GM21723 (cell line): ENCODE data around the gene PPP1R3C.

Experiments used
- ATAC-seq: cut with Tn5 transposase; IDR thresholded peaks from one replicate; pipeline ENCODE4 v1.9.1; 2021; ENCODE audit warnings: mild to moderate bottlenecking, moderate library complexity; ENCODE audit not compliant: unreplicated experiment

PPP1R3C gene

GRCh38 chr10:91602449-91602848, 30.4 kb downstream of the PPP1R3C start:
- ATAC-seq = no peak

- ATAC-seq = no peak
These were observed 31.7 kb downstream of the PPP1R3C start for GRCh38 chr10:91601212-91601611.

DNA sequence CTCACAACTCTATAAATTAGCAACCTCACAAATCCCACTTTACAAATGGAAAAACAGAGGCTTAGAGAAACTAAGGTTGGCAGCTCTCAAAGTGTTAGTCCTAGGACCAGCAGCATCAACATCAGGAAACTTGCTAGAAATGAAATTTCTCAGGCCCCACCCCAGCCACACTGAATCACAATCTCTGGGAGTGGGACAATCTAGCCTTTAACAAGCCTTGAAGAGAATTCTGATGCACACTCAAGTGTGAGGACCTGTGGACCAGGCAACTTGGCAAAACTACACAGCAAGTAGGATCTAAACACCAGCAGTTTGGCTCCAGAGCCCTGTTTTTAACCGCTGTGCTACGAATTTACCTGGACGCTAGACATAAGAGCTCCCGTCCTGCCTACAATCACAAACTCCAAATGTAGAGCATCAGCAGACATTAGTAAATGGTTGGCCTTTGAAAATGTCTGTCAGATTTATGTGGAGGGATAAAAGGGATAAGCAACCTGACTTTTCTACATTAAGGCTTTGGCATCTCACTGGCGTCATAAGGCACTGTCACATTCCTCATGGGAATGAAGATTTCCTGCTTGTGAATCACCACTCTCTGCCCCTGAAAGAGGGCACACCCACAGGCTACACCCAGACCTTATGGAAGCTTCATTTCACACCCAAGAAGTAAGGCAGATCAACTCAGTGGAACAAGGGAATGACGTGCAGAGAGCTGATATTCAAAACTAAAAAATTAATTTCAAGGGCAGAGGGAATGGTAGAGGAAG, 34.5 kb downstream of the PPP1R3C start:
- no peak for ATAC-seq

GRCh38 chr10:91597197-91597881, 35.5 kb downstream of the PPP1R3C start:
- no peak for ATAC-seq

- no peak for ATAC-seq
These were observed 36.1 kb downstream of the PPP1R3C start for GRCh38 chr10:91596825-91597196.

GRCh38 chr10:91593834-91594233, 39.0 kb downstream of the PPP1R3C start:
- no peak for ATAC-seq

DNA sequence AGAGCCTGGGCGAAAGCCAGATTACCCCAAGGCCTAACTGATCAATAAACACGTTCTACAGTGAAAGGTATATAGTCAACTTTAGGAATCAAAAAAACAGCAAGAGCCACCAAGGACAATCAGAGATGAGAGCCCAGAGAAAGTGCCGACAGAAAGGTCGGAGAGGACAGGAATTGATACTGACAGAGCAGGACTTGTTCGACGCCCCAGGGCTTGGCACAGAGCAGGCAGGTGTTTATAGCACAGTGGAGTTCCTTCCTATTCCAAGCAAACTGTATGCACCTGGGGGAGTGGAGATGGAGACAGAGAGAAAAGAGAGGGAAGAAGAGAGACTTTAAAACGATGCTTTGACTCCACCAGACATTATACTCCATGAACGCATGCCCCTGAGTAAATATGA, 39.5 kb downstream of the PPP1R3C start:
- no peak for ATAC-seq

- ATAC-seq = no peak
These were observed 40.5 kb downstream of the PPP1R3C start for GRCh38 chr10:91592266-91592975.

DNA sequence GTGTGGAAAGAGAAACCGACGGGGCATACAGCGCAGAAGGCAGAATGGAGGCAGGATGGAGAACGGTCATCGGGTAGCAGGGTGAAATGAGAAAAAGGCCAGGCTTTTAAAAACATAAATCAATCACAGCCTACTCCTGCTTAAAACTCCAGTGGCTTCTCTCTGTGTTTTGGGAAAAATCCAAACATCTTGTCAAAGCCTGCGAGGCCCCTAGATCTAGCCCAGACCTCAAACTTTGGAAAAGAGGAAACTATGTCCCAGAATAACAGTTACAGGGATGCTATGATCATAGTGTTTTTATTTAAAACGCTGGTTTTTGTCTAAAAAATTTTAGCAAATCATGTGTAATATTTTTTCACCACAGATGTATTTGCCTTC, 41.1 kb downstream of the PPP1R3C start:
- no peak for ATAC-seq

- ATAC-seq = no peak
These were observed 41.7 kb downstream of the PPP1R3C start for GRCh38 chr10:91590904-91591796.

DNA sequence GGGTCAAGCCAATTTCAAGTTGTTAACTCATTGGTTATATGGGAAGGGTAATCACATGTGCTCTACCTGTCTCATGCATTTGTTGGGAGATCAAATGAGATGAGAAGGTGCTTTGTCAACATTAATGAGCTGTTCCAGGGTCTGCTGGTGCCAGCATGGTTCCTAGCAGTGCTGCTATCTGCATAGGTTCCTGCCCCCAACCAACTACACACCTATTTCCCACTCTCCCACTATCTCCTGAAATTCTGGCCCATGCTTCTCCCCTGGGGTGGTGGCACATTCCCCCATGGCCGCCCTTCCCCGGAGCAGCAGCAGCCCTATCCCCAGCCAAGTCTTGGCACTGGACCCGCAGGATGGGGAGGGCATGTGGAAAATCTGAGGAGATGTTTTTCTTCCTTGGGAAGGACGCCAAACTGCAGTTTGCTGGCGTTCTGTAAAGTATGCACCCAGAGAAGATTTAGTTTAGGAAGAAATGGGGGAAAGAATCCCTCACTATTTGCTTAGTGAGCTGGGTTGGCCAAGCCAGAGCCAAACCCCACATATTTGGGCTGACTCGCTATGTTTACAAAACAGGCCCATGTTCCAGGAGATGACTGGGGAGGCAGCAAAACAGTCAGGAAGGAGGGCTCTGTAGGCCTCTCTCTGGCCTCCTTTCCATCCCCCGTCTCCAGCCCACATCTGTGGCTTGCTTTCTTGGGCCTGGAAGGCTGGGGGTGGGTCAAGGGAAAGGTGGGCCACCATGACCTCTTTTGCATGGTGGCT, 42.5 kb downstream of the PPP1R3C start:
- ATAC-seq = no peak

DNA sequence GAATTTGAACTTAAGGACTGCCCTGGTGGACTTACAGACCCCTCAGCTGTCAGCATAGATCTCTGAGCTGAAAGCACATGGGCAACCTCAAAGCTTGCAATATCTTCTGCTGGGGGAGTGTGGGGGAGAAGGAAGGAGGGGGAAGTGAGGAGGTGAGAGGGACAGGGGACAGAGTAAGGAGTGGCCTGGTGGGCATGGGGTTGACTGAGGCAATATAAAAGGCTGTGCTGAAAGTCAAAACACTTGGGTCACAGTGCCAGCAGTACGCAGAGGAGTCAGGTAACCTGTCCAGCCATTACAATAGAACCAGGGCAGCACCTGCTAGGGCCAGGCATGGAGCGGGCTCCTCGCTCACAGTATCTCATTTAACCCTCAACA, 43.2 kb downstream of the PPP1R3C start:
- no peak for ATAC-seq

DNA sequence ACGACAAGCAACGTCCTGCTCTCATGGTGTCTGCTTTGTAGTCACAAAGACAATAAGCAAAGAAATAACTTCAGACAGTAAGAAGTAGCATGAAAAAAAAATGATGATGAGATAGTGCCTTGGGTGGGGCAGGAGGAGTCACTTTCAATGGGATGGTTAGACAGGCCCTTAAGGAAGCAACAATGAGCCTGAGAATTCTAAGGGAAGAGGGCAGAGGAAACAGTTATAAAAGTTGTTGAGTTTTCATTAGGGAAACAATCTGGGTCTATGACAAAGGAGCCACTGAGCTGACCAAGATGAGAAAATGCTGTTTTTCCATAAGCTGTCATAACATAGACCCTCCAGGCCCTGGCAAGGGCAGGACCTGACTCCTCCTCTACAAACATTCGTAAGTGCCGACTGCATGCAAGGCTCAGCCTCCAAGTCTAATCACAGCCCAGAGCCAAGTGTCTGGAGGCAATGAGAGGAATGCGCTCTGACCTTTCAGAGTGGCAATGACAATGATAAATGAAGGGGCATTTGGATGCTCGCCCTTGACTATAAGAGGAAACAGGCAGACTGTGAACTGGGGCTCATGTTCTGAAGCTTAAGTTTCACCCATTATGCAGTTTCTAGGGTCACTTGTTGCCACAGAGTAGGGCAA, 43.7 kb downstream of the PPP1R3C start:
- no peak for ATAC-seq

DNA sequence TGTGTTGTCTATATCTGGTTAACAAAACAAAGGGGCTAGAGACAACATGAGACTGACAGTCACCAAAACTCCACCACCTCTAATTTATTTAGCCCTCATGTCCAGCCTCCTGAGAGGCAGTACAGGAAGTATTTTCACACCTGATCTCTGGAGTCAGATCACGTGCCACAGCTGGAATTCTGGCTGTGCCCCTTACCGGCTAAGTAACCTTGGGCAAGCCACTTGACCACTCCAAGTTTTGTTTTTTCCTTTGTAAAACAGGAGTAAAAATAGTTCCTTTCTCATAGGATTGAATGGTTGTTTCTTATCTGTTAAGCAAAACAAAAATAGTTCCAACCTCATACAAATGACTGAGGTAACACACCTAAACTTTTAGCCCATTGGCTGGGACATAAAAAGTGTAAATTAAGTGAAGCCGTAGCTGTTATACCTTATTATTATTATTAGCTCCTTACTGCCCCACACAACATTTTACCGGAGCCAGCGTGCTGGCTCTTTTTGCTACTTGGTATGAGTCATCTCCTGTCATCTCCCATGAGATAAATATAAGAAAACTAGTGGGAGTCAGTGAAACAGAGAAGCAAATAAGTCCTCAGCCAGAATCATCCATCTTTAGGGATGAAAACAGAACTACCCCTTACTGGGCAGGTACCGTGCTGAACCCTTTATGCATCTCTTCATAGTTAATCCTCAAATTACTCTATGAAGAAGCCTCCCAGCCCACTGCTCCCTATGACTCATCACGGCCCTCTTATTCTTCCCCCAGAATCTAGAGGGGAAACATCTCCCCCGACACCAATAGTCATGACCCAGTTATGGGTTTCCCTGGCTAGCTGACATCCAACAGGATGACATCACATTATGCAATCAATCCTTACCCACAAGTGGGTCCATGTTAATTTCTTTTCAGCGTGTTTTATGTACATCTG, 44.9 kb downstream of the PPP1R3C start:
- no peak for ATAC-seq

DNA sequence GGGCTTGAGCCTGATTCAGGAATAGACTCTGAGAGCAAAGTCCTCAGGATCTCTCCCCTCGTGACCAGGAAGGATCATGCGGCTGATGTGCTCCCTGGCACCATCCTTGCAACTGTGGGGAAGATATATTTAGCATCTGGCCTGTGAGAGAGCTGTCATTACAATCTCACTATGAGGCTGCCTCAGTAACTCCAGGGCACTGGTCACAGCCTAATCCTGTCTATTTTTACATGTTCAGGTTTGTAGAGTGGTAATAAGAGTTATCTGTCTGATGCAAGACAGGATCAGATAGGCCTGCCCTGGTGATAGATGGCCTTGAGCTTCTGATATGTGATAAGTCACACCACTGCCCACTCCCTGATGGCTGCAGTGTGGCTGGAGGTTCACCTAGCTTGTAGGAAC, 50.7 kb downstream of the PPP1R3C start:
- no peak for ATAC-seq

GRCh38 chr10:91579329-91579985, 53.4 kb downstream of the PPP1R3C start:
- no peak for ATAC-seq
